HG02884 (cell line): ENCODE measurements around the gene PPY.
"Not testable (repeated sequence)": the region's sequence is repeated elsewhere in the genome, so short reads cannot be mapped to it uniquely, and the experiment has no call there.

Experiments used
- ATAC-seq: cut with Tn5 transposase; IDR thresholded peaks from one replicate; pipeline ENCODE4 v1.9.1; 2021; ENCODE audit warnings: mild to moderate bottlenecking, moderate library complexity; ENCODE audit not compliant: unreplicated experiment

Gene PPY, protein sequence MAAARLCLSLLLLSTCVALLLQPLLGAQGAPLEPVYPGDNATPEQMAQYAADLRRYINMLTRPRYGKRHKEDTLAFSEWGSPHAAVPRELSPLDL

DNA sequence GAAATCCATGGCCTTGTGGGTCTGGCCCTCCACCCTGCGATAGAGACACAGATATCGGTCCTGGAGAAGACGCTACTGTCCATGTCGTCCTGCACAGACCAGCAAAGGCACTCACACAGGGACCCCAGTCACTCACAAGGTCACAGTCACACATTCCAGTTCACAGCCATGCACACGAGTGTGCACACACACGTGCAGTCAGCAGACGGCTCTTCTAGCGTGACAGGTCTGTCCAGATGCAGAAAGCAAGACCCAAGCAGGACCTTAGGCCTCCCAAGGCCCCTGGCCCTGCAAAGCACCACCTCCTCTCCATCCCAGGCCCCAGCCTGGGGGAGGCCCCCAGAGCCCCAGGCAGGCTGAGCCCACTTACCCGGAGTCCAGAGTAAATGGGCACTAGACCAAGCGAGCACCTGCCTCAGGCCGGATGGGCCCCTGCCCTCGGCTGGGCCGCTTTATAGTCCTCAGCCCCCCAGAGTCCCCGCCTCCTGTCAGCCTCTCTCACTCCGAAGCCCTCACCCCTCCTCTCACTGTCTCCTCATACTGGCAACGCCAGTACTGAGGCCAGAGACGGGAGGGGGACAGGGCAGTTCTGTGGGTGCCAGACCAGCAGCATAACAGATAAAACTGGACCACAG, at the start of gene PPY:
Gene PPY (minus strand): TSS at position 426 of the 635 bp plus-strand sequence. CDS start 822 bp downstream, outside the sequence.
- ATAC-seq = no peak

DNA sequence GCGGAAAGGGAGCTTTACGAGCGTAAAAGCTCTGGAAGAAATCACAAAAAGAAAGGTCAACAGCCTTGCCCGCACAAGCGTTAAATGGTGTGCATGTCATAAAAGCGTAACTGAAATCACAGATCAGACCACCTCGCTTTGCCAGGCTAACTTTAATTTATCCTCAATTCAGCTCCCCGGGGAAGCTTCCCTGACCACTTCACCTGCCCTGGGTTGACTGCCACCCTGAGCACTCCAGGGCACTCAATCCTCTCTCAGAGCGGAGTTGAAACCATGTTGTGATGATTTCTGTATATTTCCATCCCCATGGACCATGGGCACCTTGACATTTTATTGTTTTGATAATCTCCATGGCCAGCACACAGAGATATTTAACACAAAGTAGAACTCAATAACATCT, 46.0 kb upstream of the PPY start:
- no peak for ATAC-seq

DNA sequence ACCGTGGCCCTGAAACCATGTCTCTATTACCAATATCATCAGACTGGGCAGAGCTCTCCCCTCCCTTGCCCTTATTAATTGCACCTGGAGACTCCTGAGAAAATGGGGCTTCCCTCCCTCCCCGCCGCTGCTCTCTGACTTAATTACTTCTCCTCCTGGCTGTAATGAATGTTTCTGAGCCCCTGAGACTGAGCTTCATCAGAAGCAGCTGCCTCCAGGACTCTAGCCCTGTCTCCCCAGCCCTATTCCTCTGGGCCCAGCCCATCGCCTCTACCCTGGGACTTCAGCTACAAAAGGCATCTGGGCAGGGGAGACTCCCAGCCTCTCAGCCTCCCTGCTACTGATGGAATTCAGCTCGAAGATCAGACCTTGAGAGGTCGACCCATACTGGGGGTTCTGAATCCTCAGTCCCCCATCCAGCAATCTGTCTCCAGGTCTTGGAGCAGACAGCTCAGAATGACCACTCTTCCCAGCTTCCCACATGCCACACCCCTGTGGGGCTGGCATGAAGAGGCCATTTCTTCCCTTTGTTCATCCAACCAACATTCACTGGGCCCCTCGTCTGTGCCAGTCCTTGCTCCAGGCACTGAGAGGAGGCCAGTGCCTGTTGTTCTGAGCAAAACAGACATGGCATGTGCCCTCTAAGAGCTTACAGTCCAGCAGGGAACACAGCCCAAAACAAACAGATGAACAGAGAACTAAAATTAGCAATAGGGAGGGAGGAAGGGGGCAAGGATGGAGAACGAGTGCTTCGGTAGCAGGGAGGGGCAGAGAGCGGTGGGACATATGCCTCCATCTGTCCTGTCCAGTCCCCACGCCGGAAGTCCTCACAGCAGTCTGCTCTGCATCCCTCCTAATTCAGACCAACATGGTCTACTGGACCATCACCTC, 45.1 kb upstream of the PPY start:
- no peak for ATAC-seq

DNA sequence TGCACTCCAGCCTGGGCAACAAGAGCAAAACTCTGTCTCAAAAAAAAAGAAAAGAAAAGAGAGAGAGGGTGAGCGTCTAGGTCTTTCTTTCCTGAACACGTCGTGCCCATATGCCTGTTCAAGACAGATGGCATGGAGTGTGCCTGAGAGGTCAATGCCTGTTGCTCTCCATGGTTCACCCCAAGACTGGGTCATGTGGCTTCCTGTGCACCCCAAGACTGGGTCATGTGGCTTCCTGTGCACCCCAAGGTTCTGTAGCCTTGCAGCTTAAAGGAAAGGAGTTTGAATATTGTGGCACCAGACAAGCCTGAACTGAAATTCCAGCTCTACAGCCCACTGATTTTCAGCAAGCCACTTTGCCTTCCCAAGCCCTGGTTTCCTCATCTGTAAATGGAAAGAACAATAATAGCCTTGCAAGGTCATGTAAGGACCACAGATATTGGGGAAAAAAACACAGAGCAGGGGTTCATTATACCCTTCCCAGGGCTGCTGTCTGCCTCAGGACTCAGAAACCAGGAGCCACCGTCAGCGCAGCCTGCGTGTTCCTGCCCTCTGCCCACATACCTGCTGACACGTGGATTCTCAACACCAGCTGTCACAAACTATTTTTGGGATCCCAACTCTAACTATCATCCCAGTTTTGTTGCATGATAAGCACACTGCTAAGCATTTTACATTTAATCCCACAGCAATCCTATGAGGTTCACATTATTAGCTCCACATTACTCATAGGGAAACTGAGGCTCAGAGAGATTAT, 44.1 kb upstream of the PPY start:
- ATAC-seq = no peak

DNA sequence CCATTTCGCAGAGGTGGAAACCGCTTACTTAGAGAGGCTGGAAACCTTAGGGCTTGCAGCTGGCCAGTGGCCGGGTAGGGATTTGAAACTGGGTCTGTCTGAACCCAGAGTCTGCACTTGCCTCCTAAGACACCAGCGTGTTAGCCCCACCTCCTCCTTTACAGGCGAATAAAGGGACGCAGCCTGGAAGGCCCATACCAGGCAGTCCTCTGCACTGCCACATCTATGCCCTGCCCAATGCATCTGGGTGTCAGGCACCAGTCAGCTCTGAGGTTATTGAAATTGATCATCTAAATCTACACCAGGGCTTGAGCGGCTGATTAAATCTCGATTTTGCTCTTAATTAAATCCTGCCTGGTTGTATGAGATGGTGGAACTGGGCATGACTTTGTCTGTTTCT, 42.2 kb upstream of the PPY start:
- ATAC-seq = no peak

DNA sequence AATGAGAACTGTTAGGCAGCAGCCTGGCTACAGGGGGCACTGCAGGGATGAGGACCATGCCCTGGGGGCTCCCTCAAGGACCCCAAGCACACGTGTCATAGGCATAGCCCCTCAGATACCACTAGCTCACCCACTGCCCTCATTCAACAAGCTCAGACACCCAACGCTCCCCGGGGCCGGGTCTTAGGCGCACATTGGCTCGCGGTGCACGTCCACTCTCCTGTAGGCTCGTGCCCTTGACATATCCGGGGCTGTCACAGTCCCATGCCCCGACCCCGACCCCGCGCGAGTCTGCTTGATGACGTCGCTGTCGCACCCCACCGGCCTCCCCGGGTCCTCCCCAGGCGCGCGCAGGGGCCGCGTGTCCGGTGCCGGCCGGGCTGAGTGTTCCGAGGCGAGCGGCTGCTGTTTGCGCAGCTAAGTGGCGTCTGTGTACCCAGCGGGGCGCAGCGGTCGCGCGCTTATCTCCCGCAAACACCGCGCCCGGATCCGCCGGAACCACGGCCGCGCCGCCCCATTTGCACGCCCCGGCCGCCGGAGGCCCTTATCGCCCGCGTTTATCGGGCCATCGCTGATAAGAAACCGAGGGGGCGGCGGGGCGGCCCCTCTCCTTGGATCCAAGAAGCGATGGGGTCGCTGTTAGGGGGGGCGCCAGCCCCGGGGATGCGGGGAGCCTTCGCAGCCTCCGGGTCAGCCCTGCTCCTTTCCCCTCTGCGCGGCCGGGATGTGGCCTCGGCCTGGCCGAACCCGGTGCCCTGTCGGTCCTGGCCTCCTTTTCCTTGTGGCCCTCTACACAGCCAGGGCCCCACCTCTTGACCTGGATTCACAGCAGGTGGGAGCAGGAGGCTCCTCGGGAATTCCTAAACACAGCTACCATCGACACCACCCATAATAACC, 41.5 kb upstream of the PPY start:
- no peak for ATAC-seq

DNA sequence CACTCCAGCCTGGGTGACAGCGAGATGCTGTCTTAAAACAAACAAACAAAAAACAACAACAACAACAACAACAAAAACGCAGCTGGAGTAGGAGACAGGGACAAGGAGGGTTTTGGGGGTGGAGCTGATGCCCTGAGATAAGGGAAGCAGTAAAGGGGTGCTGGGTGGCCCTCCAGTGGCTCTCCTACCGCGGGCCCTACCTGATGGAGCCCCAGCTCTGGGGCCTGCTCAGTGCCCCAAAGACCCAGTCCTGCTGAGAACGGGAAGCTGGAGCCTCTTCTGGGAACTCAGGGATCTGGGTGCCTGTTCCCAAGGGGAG, 40.9 kb upstream of the PPY start:
- no peak for ATAC-seq

DNA sequence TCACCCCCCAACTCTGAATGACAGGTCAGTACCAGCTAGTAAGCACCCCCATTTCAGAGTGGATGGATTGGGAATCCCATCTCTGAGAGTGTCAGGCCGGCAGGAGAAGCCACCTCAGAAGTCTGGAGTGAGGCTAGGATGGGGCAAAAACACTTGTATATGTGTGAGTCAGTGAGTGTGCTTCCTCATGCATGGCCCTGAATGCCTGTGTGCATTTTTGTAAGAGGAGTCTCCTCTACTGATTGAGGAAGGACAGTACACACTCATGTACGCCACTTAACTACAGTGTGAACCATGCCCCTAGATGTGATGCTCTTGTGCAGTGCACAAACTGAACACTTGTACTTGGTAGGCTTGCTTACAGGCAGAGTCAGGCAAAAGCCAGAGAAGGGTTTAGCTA, 39.9 kb upstream of the PPY start:
- ATAC-seq = no peak

DNA sequence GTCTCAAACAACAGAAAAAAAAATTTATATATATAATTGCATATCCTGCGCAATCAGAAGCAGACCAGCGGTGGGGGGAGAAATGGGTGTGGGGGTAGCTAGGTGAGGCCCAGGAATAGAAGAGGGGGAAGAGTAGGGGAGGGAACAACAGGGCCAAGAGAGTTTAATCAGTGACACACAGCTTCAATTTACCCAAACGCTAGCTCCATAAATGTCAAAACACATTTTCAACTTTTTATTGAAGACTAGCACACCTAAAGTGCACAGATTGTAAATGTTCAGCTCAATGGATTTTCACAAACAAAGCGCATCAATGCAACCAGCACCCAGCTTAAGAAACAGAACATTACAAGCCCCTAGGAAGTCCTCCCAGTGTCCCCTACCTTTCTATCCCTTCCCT, 37.4 kb upstream of the PPY start:
- no peak for ATAC-seq

DNA sequence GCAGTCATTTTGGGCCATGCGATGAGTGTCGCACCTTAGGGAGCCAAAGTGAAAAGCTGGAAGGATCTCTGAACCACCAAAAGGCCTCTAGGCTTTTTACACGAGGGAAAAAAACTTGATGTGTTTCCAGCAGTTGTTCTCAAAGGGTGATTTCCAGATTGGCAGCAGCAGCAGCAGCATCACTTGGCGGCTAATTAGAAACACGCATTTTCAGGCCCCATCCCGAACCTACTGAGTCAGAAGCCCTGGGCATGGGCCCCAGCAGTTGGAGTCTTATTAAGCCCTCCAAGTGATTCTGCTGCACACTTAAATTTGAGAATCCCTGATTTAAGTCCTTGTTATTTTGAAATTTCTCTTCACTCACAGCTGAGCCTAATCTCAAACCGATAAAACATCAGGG, 36.7 kb upstream of the PPY start:
- no peak for ATAC-seq

DNA sequence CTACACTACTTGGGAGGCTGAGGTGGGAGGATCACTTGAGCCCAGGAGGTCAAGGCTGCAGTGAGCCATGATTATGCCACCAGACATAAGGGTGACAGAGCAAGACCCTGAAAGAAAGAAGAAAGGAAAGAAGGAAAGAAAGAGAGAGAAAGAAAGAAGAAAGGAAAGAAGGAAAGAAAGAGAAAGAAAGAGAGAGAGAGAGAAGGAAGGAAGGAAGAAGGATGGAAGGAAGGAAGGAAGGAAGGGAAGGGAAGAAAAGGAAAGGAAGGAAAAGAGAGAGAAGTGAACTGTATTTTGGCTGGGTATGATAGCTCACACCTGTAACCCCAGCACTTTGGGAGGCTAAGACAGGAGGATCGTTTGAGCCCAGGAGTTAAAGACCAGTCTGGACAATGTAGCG, 35.8 kb upstream of the PPY start:
- ATAC-seq = no peak

DNA sequence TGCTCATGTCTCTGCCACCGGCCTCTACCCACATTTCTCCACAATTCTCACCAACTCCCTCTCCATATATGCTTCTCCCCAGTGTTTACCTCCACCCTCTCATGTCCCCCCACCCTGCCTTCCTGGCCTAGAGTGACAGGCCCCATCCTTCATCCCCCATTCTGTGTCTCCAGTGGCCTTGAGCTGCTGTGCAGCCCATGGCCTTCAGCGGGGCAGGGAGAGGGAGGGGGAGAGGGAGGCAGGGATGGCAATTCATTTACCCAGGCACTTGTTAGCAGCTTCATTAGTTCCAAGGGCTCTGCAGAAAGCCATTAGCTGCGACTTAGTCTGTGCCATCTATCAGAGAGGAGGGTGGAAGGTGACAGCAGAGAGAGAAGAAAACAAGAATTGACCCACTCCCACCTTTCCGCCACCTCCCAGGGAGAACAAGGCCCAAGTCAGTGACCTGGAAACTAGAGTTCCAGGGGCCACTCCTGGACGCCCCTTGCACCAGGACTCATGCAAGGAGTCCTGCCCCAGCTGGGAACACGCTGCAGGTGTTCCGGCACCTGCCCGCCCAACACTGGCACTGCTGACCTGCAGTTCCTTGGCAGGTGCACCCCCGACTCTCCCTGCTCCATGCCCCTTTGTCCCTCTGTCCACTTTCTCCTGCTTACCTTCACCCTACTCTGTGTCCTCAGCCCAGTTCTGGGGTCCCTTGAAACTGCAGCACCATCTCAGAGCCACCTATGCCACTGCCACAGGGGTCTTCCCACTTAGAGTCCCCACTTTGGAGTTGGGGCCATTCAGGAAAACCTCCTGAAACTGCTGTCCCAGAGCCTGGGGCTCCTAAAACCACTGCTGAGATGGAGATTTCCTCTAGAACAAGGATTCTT, 34.9 kb upstream of the PPY start:
- no peak for ATAC-seq

DNA sequence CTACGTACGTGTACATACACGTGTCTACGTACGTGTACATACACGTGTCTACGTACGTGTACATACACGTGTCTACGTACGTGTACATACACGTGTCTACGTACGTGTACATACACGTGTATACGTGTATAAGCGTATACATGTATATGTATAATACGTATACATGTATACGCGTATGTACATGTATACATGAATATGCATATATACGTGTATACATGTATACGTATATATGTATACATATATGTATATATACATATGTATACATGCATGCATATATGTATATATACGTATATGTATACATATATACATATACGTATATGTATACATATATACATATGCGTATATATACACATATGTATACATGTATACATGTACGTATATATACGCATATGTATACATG, 33.6 kb upstream of the PPY start:
- ATAC-seq = no peak

DNA sequence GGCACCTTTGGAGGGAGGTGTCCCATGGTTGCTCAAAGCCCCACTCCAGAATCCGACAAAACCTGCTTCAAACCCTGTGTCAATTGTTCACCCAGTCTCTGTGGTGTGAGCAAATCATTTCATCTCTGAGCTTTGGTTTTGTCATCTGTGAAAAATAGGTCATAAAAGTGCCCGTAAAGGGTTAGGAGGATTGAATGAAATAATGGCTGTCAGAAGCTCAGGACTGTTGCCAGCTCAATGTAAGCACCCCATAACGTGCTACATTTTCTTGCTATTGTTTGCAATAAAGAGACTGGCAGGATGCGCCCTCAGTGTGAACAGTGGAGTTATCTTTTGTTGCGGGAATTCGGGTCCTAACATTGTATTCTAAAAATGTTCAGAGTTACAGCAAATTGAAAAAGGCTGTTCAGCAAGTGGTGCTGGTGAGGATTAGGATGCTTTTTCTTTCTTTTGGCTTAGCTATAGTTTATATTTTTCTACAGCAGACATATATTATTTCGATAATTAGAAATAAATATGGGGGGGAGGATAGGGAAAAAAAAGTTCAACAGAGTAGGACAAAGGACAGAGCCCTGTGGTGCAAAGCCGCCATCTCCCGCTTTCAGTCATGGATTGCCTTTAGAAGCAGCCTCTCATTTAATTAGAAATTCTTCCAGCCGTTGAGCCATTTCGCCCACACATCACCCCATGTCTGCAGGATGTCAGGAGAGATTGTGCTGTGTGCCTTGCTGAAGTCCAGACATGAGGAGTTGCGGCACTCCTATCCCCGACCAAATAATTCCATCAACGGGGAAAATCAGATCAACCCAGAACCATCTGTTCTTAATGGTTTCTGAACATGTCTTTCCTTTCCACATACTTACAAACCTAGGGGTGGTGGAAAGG, 32.3 kb upstream of the PPY start:
- ATAC-seq = no peak

DNA sequence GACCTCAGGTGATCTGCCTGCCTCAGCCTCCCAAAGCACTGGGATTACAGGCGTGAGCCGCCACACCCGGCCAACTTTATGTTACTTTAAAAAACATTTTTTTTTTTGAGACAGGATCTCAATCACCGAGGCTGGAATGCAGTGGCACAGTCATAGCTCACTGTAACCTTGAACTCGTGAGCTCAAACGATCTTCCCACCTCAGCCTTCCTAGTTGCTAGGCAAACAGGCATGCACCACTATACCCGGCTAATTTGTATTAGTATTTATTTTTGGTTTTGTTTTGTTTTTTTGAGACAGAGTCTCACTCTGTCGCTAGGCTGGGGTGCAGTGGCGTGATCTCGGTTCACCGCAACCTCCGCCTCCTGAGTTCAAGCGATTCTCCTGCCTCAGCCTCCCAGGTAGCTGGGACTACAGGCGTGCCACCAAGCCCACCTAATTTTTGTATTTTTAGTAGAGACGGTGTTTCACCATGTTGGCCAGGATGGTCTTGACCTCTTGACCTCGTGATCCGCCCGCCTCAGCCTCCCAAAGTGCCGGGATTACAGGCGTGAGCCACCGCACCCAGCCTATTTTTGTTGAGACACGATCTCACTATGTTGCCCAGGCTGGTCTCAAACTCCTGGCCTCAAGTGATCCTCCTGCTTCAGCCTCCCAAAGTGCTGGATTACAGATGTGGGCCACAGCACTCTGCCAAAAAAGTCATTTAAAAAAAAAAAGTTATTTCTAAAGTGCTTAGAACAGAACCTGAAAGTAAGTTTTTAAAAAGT, 30.4 kb upstream of the PPY start:
- ATAC-seq = not testable (repeated sequence)

DNA sequence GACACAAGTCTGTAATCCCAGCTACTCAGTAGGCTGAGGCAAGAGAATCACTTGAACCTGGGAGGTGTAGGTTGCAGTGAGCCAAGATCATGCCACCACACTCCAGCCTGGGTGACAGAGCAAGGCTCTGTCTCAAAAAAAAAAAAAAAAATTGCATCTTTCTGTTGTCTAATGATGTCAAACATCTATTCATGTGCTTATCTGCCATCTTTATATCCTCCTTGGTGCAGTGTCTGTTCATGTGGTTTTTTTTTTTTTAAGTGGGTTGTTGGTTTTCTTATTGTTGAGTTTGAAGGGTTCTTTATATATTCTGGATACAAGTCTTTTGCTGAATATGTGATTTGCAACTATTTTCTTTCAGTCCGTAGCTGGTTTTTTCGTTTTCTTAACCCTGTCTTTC, 29.2 kb upstream of the PPY start:
- not testable (repeated sequence) for ATAC-seq

DNA sequence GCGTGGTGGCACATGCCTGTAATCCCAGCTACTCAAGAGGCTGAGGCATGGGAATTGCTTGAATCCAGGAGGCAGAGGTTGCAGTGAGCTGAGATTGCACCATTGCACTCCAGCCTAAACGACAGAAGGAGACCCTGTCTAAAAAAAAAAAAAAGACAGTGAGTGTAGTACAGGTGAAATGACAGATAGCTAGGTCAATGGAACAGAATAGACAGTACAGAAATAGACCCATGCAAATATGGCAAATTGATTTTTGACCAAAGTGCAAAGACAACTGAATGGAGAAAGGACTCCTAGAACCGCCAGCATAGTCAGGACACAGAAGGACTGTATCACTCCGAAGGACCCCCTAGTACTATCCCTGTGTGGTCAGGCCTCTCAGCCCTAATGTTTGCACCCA, 28.1 kb upstream of the PPY start:
- no peak for ATAC-seq

DNA sequence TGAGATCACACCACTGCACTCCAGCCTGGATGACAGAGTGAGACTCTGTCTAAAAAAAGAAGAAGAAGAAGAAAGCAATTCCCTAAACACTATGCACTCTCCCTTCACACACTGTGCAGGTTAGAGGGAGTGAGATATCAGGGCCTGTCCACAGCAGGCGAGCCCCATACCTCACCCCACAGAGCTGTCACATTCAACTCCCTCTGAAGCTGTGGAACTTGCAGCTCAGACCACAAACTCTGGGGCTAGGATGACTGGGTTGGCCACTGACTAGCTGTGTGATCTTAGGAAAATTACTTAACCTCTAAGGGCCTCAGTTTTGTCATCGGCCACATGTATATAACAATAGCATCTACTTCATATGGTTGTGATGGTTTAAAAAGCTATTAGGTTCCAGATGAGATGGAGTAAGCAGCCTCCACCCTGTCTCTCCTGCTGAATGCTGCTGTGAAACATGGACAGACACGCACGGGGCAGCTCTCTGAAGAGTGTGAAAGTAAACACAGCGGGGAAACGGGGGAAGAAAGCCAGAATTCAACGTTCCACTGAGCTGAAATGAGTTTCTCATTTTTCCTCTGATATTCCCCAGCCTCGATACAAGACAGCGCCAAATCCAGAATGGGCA, 25.1 kb upstream of the PPY start:
- no peak for ATAC-seq
